Activated T-cell treated with anti-CD3 and anti-CD28 coated beads, Interleukin-2, amount 50 U/mL, for 4 hours (primary cell): ENCODE measurements around the gene B3GAT1. TPM values are rescaled to one million over a fixed set of nuclear protein-coding genes. Genes with fewer than 3 reads are reported as not detected.
"Not testable (repeated sequence)": the region's sequence is repeated elsewhere in the genome, so short reads cannot be mapped to it uniquely, and the experiment has no call there.

Experiments
- ATAC-seq, 2 donors: fragments of 200-7000 bp; cut with Tn5 transposase; one replicate each; pipeline ENCODE4 v1.10.0; 2021
- DNase-seq: peaks from one replicate; pipeline ENCODE4 v3.0.0-alpha.2; 2020
- H3K27me3 Mint-ChIP-seq: one replicate; pipeline ENCODE4 v1.8.0; 2021; ENCODE audit warnings: low read depth, mixed read lengths
- H3K36me3 Mint-ChIP-seq: one replicate; pipeline ENCODE4 v1.8.0; 2022; ENCODE audit warnings: mixed read lengths; ENCODE audit not compliant: insufficient read depth
- H3K4me1 Mint-ChIP-seq: one replicate; pipeline ENCODE4 v1.8.0; 2021; ENCODE audit warnings: low read depth, mixed read lengths
- H3K4me3 Mint-ChIP-seq: one replicate; pipeline ENCODE4 v1.8.0; 2021; ENCODE audit warnings: mild to moderate bottlenecking, moderate library complexity, mixed read lengths
- H3K9me3 Mint-ChIP-seq: one replicate; pipeline ENCODE4 v1.8.0; 2021; ENCODE audit warnings: mixed read lengths
- total RNA-seq, 3 donors: library from RNA; stranded (reverse); gene quantifications; one replicate each; pipeline ENCODE4 v1.2.1, GENCODE V29; 2021

B3GAT1 gene
- total RNA-seq, 3 donors from 2014 or later: 0.05 to 0.50 (median 0.33) TPM

DNA sequence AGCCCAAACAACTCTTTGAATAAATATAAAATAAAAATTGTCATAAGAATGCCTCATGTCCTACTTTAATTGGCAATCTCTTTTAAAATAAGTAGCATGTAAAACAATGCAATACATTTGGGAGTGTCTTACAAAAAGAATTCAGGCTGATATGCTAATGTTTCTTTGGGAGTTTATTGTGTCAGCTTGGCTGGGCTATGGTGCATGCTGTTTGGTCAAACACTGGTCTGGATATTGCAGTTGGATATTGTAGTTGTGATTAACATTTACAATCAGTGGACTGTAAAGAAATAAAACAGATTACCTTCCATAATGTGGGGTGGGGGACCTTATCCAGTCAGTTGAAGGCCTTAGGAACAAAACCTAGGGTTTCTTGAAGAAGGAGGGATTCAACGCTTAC lies 37.0 kb upstream of the B3GAT1 start:
- Mint-ChIP-seq H3K27me3 (peaks cover 7% of the 10 kb centered on the region), H3K9me3 (peaks cover 2% of the 10 kb centered on the region), H3K36me3 (no peaks in the 10 kb centered on the region), H3K4me1 (no peaks in the 10 kb centered on the region), H3K4me3 (no peak overlapping the region)
- DNase-seq (no peak), ATAC-seq (no peak)

DNA sequence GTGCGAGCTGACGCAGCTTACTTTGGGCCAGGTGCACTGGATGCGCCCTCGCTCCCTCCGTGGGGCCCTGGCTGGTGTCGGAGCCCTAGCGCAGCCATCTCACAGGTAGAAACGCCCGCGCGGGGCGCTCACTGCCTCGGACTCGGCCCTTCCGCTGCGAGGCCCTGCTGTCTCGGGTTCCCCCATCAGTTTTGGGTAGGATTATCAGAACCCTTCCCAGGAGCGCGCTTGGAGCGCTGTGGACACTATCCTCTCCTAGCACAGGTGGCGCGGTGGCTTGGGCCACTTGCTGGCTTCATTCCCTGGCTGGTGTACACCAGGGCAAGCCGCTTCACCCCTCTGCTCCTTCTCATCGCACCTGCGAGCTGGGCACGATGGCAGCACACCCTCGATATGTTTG lies 35.7 kb upstream of the B3GAT1 start:
- Mint-ChIP-seq H3K36me3 (no peaks in the 10 kb centered on the region), H3K27me3 (peaks cover 7% of the 10 kb centered on the region), H3K4me3 (no peak overlapping the region), H3K9me3 (peaks cover 6% of the 10 kb centered on the region), H3K4me1 (no peaks in the 10 kb centered on the region)
- ATAC-seq (no peak), DNase-seq (no peak)

GRCh38 chr11:134445601-134446325 lies 33.7 kb upstream of the B3GAT1 start:
- no peak for DNase-seq
- Mint-ChIP-seq H3K4me1 (no peaks in the 10 kb centered on the region), H3K27me3 (peaks cover 7% of the 10 kb centered on the region), H3K4me3 (no peak overlapping the region), H3K9me3 (peaks cover 6% of the 10 kb centered on the region), H3K36me3 (no peaks in the 10 kb centered on the region)
- no peak for ATAC-seq

GRCh38 chr11:134444160-134445108 lies 32.4 kb upstream of the B3GAT1 start:
- not testable (repeated sequence) for H3K4me3 Mint-ChIP-seq, H3K27me3 Mint-ChIP-seq, H3K9me3 Mint-ChIP-seq, H3K36me3 Mint-ChIP-seq, H3K4me1 Mint-ChIP-seq, DNase-seq
- peak; percentile 30 to 46 for ATAC-seq

DNA sequence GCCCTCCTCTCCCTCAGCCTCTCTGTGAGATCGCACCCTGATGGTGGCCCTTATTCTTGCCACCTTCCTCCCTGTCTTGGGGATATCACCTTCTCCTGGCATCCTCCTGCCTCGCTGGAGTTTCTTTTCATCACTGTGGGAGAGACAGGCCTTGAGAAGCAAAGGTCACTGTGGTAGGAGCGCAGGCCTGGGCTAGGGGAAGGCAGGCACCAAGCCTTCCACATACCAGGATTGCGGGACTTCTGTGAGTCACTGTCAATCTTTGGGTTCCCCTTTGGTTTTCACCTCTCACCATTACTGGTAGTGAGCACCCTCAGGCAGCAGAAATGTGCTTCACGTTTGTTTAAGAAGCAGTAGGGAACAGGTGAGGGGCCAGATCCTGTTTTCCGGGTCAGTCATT lies 31.2 kb upstream of the B3GAT1 start:
- H3K9me3 Mint-ChIP-seq: peaks cover 6% of the 10 kb centered on the region

GRCh38 chr11:134442246-134442645 lies 30.2 kb upstream of the B3GAT1 start:
- H3K9me3 Mint-ChIP-seq: peaks cover 6% of the 10 kb centered on the region

More for the DNA sequence above, 31.2 kb upstream of the B3GAT1 start:
- H3K36me3 Mint-ChIP-seq: no peaks in the 10 kb centered on the region
- no peak for ATAC-seq
- H3K4me1 Mint-ChIP-seq: no peaks in the 10 kb centered on the region
- H3K27me3 Mint-ChIP-seq: peaks cover 7% of the 10 kb centered on the region
- H3K4me3 Mint-ChIP-seq: no peak overlapping the region
- DNase-seq: no peak

GRCh38 chr11:134441706-134442105 lies 29.7 kb upstream of the B3GAT1 start:
- peaks cover 7% of the 10 kb centered on the region for H3K27me3 Mint-ChIP-seq
- no peak for ATAC-seq
- no peak for DNase-seq
- no peak overlapping the region for H3K4me3 Mint-ChIP-seq
- no peaks in the 10 kb centered on the region for H3K4me1 Mint-ChIP-seq
- no peaks in the 10 kb centered on the region for H3K36me3 Mint-ChIP-seq
- peaks cover 6% of the 10 kb centered on the region for H3K9me3 Mint-ChIP-seq

More at GRCh38 chr11:134442246-134442645, 30.2 kb upstream of the B3GAT1 start:
- peaks cover 7% of the 10 kb centered on the region for H3K27me3 Mint-ChIP-seq
- no peaks in the 10 kb centered on the region for H3K36me3 Mint-ChIP-seq
- DNase-seq (no peak), ATAC-seq (no peak)
- no peak overlapping the region for H3K4me3 Mint-ChIP-seq
- no peaks in the 10 kb centered on the region for H3K4me1 Mint-ChIP-seq

GRCh38 chr11:134441281-134441680 lies 29.2 kb upstream of the B3GAT1 start:
- Mint-ChIP-seq H3K27me3 (peaks cover 7% of the 10 kb centered on the region), H3K36me3 (no peaks in the 10 kb centered on the region), H3K4me3 (no peak overlapping the region), H3K9me3 (peaks cover 6% of the 10 kb centered on the region), H3K4me1 (no peaks in the 10 kb centered on the region)
- DNase-seq (no peak), ATAC-seq (no peak)

DNA sequence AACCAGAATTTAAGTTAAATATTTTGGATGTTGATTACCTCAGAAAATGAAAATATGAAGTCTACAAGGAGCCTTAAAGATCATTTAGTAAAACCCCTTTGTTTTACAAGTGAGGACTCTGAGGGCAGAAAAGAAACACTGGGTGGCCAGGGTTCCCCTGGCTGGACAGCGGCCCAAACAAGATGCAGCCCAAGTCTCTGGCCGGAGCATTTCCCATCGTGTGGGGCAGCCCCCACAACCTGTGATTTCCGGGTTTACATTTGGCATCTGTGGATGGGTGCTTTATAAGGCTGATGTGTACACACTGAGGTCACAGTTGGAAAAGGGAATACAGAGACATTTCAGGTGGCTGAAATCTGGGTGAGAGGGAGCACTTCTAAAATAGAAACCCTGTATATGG lies 28.8 kb upstream of the B3GAT1 start:
- ATAC-seq (no peak), DNase-seq (no peak)
- Mint-ChIP-seq H3K4me3 (no peak overlapping the region), H3K27me3 (peaks cover 7% of the 10 kb centered on the region), H3K36me3 (no peaks in the 10 kb centered on the region), H3K4me1 (no peaks in the 10 kb centered on the region), H3K9me3 (peaks cover 6% of the 10 kb centered on the region)

- Mint-ChIP-seq H3K4me1 (no peaks in the 10 kb centered on the region), H3K36me3 (no peaks in the 10 kb centered on the region), H3K9me3 (peaks cover 3% of the 10 kb centered on the region), H3K27me3 (peaks cover 3% of the 10 kb centered on the region), H3K4me3 (no peak overlapping the region)
- no peak for ATAC-seq
- DNase-seq: no peak
Measured at GRCh38 chr11:134438542-134439537, 26.8 kb upstream of the B3GAT1 start.

DNA sequence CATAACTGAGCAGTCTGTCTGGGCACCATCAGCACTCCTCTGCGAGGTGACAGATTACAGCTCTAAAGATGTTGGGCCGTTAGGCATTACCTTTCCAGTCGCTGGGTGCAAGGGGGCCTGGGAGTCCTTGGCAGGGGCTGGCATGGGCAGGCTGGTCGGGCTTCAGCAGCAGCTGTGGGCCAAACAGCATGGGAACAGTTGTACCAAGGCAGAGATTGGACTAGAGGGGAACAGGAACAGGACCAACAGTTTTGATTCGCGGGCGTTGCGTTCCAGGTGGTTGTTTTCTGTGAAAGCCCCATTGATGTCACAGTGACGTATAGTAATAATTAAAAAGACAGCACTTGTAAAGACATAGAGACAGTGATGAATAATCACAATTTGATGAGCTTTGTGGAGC lies 25.8 kb upstream of the B3GAT1 start:
- H3K9me3 Mint-ChIP-seq: no peaks in the 10 kb centered on the region
- H3K4me3 Mint-ChIP-seq: no peak overlapping the region
- peaks cover 9% of the 10 kb centered on the region for H3K27me3 Mint-ChIP-seq
- no peaks in the 10 kb centered on the region for H3K4me1 Mint-ChIP-seq
- no peak for DNase-seq
- no peaks in the 10 kb centered on the region for H3K36me3 Mint-ChIP-seq
- ATAC-seq: no peak

DNA sequence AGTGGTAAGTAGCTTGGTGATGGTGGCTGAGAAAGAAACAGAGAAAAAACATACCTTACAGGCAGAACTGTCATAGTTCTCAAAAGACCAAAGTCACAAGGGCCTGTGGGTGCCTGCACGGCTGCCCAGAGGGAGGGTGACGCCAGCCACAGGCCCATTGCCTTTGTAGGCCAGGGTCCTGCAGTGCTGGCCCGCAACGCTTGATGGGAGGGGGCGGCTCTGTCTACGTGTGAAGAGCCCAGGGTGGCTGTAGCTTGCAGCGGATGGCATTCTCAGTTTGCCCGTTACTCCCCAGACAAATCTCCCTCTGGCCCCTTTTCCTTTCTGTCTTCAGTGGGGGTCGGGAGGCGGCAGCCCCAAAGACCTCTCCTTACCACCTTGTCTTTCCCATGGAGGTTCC lies 24.7 kb upstream of the B3GAT1 start:
- Mint-ChIP-seq H3K36me3 (no peaks in the 10 kb centered on the region), H3K27me3 (peaks cover 12% of the 10 kb centered on the region), H3K4me3 (no peak overlapping the region), H3K4me1 (no peaks in the 10 kb centered on the region), H3K9me3 (no peaks in the 10 kb centered on the region)
- DNase-seq (no peak), ATAC-seq (no peak)

DNA sequence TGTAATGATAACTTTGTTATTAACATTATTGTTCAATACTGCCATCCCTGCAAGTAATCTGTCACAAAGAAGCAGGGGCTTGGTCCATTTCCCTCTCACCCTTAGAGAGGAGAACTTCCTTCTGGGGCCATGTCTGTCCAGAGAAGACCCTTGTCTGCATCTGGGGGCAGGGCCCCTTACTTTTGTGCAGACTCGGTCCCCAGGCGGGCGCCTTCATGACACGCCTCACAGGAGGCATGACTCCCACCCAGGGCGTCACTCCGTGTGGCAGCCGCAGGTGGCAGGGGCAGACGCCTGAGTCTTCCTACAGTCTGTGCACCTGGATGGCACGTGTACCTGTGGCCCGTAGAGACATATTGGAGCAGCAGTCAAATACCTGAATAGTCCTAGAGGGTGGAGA lies 21.8 kb upstream of the B3GAT1 start:
- H3K36me3 Mint-ChIP-seq: no peaks in the 10 kb centered on the region
- ATAC-seq: no peak
- no peaks in the 10 kb centered on the region for H3K9me3 Mint-ChIP-seq
- H3K4me1 Mint-ChIP-seq: no peaks in the 10 kb centered on the region
- no peak overlapping the region for H3K4me3 Mint-ChIP-seq
- peaks cover 18% of the 10 kb centered on the region for H3K27me3 Mint-ChIP-seq
- DNase-seq: no peak

GRCh38 chr11:134433251-134433650 lies 21.2 kb upstream of the B3GAT1 start:
- DNase-seq: no peak
- peaks cover 18% of the 10 kb centered on the region for H3K27me3 Mint-ChIP-seq
- no peaks in the 10 kb centered on the region for H3K4me1 Mint-ChIP-seq
- H3K36me3 Mint-ChIP-seq: no peaks in the 10 kb centered on the region
- H3K4me3 Mint-ChIP-seq: no peak overlapping the region
- no peak for ATAC-seq
- H3K9me3 Mint-ChIP-seq: no peaks in the 10 kb centered on the region
